Stomach smooth muscle (tissue), 2 donors: ENCODE measurements around the gene YAE1.

Experiments
- H3K27ac ChIP-seq: one replicate; pipeline ENCODE4 v1.7.0; 2013; ENCODE audit warnings: mild to moderate bottlenecking, low read length, inconsistent platforms
- H3K27me3 ChIP-seq, 2 donors: one replicate each; pipeline ENCODE4 v1.7.0; 2013; ENCODE audit warnings: low read length in 2 of 2; ENCODE audit not compliant: insufficient read depth in 2 of 2, control insufficient read depth in 1 of 2
- H3K36me3 ChIP-seq, 2 donors: one replicate each; pipeline ENCODE4 v1.7.0; 2013; ENCODE audit warnings: low read length in 2 of 2; ENCODE audit not compliant: control insufficient read depth in 2 of 2, insufficient read depth in 2 of 2
- H3K4me1 ChIP-seq: one replicate; pipeline ENCODE4 v1.7.0; 2013; ENCODE audit warnings: low read length; ENCODE audit not compliant: control insufficient read depth, insufficient read depth
- H3K4me3 ChIP-seq, 2 donors: one replicate each; pipeline ENCODE4 v1.7.0; 2013; ENCODE audit warnings: low read length in 2 of 2
- H3K9ac ChIP-seq, 2 donors: one replicate each; pipeline ENCODE4 v1.7.0; 2013; ENCODE audit warnings: low read length in 2 of 2, mild to moderate bottlenecking in 1 of 2
- H3K9me3 ChIP-seq, 2 donors: one replicate each; pipeline ENCODE4 v1.7.0; 2013; ENCODE audit warnings: low read length in 2 of 2; ENCODE audit not compliant: control insufficient read depth in 2 of 2
- donor health status: healthy.
- donor health status: Pancreatic carcinoma.

Gene YAE1

GRCh38 chr7:39566023-39566921 is at the start of gene YAE1:
Gene YAE1, plus strand, starts transcription at chr7:39566404. Its CDS starts 15 bp downstream, at chr7:39566419.
- peak within 1 kb of the TSS; percentile 93 for H3K9ac ChIP-seq
- H3K36me3 ChIP-seq = no peaks in the 10 kb centered on the region
- H3K27me3 ChIP-seq = no peaks in the 10 kb centered on the region
- H3K4me1 ChIP-seq = no peaks in the 10 kb centered on the region
- H3K27ac ChIP-seq = peak within 1 kb of the TSS; percentile 42
- H3K4me3 ChIP-seq = peak within 1 kb of the TSS; percentile 94 to 97
- H3K9me3 ChIP-seq = no peaks in the 10 kb centered on the region

DNA sequence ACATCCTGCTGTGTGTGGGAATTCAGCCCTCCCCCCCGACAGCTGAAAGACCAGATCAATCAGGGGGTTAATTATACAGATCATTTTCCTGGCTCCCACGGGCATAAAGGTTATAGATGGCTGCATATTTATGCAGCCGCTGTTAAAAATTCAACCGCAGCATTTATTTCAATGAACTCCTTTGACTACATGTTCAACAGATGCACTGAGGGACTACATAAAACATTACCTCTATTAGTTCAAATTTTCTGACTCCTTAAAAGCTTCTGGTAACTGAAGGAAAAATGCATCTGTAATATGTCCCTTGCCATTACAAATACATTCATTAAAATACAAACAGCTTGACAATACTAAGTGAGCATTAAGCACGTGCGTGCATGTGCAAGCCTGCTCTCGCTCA is 49.7 kb upstream of the YAE1 start:
- Histone ChIP-seq H3K9ac (no peak overlapping the region), H3K4me3 (no peak overlapping the region), H3K4me1 (no peaks in the 10 kb centered on the region), H3K9me3 (no peaks in the 10 kb centered on the region), H3K27me3 (peaks cover 0 to 3% of the 10 kb centered on the region in 2 donors), H3K36me3 (no peaks in the 10 kb centered on the region), H3K27ac (no peak overlapping the region)

DNA sequence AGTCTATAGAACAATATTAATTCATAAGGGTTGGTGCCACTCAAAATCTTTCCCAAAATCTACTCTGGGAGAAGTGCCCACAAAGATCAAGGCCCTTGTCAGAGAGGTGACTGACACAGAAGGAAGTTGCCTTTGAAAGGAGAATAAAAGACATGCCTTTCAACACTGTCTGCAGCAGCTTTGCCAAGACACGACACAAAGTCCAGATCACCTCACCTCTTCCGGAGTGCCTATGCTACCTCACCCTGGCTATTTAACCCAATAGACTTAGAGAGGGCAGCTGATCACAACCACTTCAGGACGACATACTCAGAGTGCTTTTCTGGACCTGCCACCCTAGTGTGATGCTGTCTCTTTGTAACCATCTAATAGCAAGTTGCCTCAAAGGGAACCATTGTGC is 49.0 kb upstream of the YAE1 start:
- H3K27me3 ChIP-seq = no peaks in the 10 kb centered on the region
- no peak overlapping the region for H3K4me3 ChIP-seq
- H3K9ac ChIP-seq = no peak overlapping the region
- H3K9me3 ChIP-seq = no peaks in the 10 kb centered on the region
- no peaks in the 10 kb centered on the region for H3K4me1 ChIP-seq
- no peaks in the 10 kb centered on the region for H3K36me3 ChIP-seq
- no peak overlapping the region for H3K27ac ChIP-seq

- no peak overlapping the region for H3K4me3 ChIP-seq
- no peaks in the 10 kb centered on the region for H3K27me3 ChIP-seq
- no peaks in the 10 kb centered on the region for H3K9me3 ChIP-seq
- no peaks in the 10 kb centered on the region for H3K36me3 ChIP-seq
- H3K27ac ChIP-seq = no peak overlapping the region
- H3K4me1 ChIP-seq = no peaks in the 10 kb centered on the region
- no peak overlapping the region for H3K9ac ChIP-seq
Measured at GRCh38 chr7:39525926-39526325, 40.3 kb upstream of the YAE1 start.

GRCh38 chr7:39526666-39527065 is 39.5 kb upstream of the YAE1 start:
- no peak overlapping the region for H3K9ac ChIP-seq
- no peaks in the 10 kb centered on the region for H3K4me1 ChIP-seq
- no peaks in the 10 kb centered on the region for H3K27me3 ChIP-seq

DNA sequence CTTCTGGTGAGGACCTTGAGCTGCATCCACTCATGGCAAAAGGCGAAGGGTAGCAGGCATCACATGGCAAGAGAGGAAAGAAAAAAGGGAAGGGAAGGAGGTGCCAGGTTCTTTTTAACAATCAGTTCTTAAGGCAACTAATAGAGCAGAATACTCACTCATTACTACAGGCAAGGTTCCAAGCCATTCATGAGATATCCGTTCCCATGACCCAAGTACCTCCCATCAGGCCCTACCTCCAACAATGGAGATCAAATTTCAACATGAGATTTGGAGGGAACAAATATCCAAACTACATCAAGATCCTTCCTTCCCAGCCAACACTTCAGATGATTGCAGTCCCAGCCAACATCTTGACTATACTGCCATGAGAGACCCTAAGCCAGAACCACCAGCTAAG is 38.9 kb upstream of the YAE1 start:
- H3K9me3 ChIP-seq = no peaks in the 10 kb centered on the region
- no peaks in the 10 kb centered on the region for H3K36me3 ChIP-seq
- H3K4me1 ChIP-seq = no peaks in the 10 kb centered on the region
- H3K9ac ChIP-seq = no peak overlapping the region
- no peak overlapping the region for H3K4me3 ChIP-seq
- H3K27me3 ChIP-seq = no peaks in the 10 kb centered on the region
- no peak overlapping the region for H3K27ac ChIP-seq

More at GRCh38 chr7:39526666-39527065, 39.5 kb upstream of the YAE1 start:
- Histone ChIP-seq H3K36me3 (no peaks in the 10 kb centered on the region), H3K4me3 (no peak overlapping the region), H3K9me3 (no peaks in the 10 kb centered on the region), H3K27ac (no peak overlapping the region)

- H3K36me3 ChIP-seq = no peaks in the 10 kb centered on the region
- no peak overlapping the region for H3K9ac ChIP-seq
- no peak overlapping the region for H3K27ac ChIP-seq
- H3K27me3 ChIP-seq = no peaks in the 10 kb centered on the region
- no peaks in the 10 kb centered on the region for H3K9me3 ChIP-seq
- H3K4me3 ChIP-seq = no peak overlapping the region
- no peaks in the 10 kb centered on the region for H3K4me1 ChIP-seq
Measured at GRCh38 chr7:39527951-39528350, 38.3 kb upstream of the YAE1 start.

GRCh38 chr7:39528849-39529248 is 37.4 kb upstream of the YAE1 start:
- H3K36me3 ChIP-seq = no peaks in the 10 kb centered on the region
- H3K27me3 ChIP-seq = no peaks in the 10 kb centered on the region
- H3K4me3 ChIP-seq = no peak overlapping the region
- H3K9me3 ChIP-seq = no peaks in the 10 kb centered on the region
- no peak overlapping the region for H3K9ac ChIP-seq
- H3K27ac ChIP-seq = no peak overlapping the region
- no peaks in the 10 kb centered on the region for H3K4me1 ChIP-seq

- Histone ChIP-seq H3K9ac (no peak overlapping the region), H3K4me1 (no peaks in the 10 kb centered on the region), H3K36me3 (no peaks in the 10 kb centered on the region), H3K27me3 (no peaks in the 10 kb centered on the region), H3K27ac (no peak overlapping the region), H3K9me3 (no peaks in the 10 kb centered on the region), H3K4me3 (no peak overlapping the region)
Measured at GRCh38 chr7:39529582-39529981, 36.6 kb upstream of the YAE1 start.

GRCh38 chr7:39530971-39531370 is 35.2 kb upstream of the YAE1 start:
- Histone ChIP-seq H3K27me3 (no peaks in the 10 kb centered on the region), H3K4me3 (no peak overlapping the region), H3K27ac (no peak overlapping the region), H3K4me1 (no peaks in the 10 kb centered on the region), H3K36me3 (no peaks in the 10 kb centered on the region), H3K9me3 (no peaks in the 10 kb centered on the region), H3K9ac (no peak overlapping the region)

DNA sequence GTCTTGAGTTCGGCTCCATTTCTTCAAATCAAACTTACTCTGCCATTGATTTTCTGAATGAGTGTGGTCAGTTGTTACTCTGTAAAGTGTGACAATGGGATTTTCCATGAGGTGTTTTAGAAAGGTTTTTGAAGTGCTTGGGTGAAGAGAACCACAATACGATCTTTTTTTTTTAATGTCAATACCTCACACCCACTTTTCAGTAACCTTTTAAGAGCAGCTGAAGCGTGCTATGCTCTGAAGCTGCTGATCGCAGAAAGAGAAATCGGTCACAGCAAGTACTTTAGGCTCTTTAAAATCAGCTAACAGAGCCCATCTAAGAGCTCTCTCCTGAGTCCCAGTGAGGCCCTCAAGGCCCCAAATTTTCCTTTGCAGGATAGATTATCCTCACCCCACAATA is 34.4 kb upstream of the YAE1 start:
- no peak overlapping the region for H3K9ac ChIP-seq
- H3K9me3 ChIP-seq = no peaks in the 10 kb centered on the region
- H3K36me3 ChIP-seq = no peaks in the 10 kb centered on the region
- H3K4me1 ChIP-seq = no peaks in the 10 kb centered on the region
- no peak overlapping the region for H3K27ac ChIP-seq
- H3K4me3 ChIP-seq = no peak overlapping the region
- no peaks in the 10 kb centered on the region for H3K27me3 ChIP-seq
